SJSA1 (cell line): ENCODE data around the gene ERVMER34-1. TPM values are rescaled to one million over a fixed set of nuclear protein-coding genes. Genes with fewer than 3 reads are reported as not detected.

ENCODE experiments used
- total RNA-seq: library from RNA; depleted of rRNA; stranded (reverse); fragments of >200 nt; shearing (Covaris generic); gene quantifications from 2 replicates; pipeline ENCODE4 v1.2.3, GENCODE V29; 2014; rRNA removed

Gene ERVMER34-1
- total RNA-seq, 1 experiment from 2014 or later = not detected

Other genes with a start within 250 kb of the ERVMER34-1 start
- gene USP46, start 92.1 kb downstream of the ERVMER34-1 start, total RNA-seq = 20.5 and 21.4 TPM in 2 replicates
- gene RASL11B, start 110.9 kb upstream of the ERVMER34-1 start, total RNA-seq = 1.7 TPM in 1 of 2 replicates, not detected in the other